GM18499 (cell line): ENCODE measurements around the gene B4GAT1.
"Not testable (repeated sequence)": the region's sequence is repeated elsewhere in the genome, so short reads cannot be mapped to it uniquely, and the experiment has no call there.

ENCODE experiments used
- ATAC-seq: cut with Tn5 transposase; IDR thresholded peaks from one replicate; pipeline ENCODE4 v1.9.1; 2021; ENCODE audit warnings: moderate number of reproducible peaks; ENCODE audit not compliant: insufficient read depth, unreplicated experiment

The B4GAT1 gene

DNA sequence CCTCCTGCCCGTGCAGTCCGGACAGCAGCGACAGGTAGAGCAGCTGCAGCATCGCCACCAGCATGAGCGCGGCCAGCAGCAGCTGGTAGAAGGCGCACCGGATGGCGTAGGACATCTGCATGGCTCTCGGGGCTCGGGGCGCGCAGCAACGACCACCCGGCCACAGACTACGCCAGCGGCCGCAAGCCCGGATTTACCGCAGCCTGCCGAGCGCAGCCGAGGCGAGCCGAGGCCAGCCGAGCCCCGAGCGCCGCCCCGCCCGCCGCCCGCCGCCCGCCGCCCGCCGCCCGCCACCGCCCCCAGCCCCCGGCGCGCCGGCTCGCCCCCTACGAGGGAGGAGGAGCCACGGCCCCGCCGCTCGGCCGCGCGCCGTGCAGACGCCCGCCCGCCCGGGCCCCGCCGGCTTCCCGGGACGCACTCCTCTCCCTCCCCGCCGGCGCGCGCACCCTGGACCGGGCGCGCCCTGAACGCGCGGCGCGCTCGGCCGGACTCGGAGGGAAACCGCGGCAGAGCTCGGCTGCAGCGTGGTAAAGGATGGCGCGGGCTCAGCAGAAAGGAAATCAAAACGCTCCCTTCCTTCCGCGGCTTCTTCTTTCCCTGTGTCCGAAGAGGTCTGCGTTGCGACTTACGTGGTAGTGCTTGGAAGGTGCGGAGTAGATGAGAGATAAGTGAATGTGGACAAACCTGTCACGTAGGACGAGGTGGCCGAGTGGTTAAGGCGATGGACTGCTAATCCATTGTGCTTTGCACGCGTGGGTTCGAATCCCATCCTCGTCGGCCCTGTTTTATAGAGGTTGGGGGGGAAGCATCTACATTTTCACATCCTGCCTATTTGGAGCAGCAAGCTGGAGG, at the start of gene B4GAT1:
TSS of gene B4GAT1 (minus strand) at position 205 of the 852 bp plus-strand sequence. CDS start at position 121, 84 bp downstream.
- ATAC-seq = no peak

DNA sequence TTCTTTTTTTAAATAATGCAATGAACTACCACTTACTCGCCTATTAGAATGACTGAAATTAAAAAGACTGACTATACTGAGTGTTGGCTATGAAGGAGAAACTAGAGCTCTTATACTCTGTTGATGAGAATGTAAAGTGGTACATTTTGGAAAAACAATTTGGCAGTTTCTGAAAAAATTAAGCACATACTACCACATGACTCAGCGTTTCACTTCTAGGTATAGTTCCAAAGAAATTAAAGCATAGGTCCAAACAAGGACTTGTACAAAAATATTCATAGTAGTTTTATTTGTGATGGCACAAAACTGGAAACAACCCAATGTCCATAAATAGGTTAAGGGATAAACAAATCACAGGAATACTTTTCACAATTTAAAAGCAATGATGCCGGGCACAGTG, 46.5 kb upstream of the B4GAT1 start:
- no peak for ATAC-seq

DNA sequence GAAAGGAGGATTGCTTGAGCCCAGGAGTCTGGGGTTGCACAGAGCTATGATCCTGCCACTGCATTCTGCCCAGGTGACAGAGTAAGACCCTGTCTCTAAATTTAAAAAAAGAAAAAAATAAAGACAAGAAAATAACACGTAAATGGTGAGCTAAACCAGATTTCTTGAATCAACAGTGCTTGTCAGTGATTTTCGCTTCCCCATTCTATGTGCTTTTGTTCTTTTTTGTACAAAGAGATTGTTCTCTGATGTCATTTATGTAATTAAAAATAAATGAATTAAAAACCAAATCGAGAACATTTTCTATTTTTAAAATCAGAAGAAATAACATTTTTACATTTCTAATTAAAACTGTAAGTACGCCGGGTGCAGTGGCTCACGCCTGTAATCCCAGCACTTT, 43.9 kb upstream of the B4GAT1 start:
- no peak for ATAC-seq

DNA sequence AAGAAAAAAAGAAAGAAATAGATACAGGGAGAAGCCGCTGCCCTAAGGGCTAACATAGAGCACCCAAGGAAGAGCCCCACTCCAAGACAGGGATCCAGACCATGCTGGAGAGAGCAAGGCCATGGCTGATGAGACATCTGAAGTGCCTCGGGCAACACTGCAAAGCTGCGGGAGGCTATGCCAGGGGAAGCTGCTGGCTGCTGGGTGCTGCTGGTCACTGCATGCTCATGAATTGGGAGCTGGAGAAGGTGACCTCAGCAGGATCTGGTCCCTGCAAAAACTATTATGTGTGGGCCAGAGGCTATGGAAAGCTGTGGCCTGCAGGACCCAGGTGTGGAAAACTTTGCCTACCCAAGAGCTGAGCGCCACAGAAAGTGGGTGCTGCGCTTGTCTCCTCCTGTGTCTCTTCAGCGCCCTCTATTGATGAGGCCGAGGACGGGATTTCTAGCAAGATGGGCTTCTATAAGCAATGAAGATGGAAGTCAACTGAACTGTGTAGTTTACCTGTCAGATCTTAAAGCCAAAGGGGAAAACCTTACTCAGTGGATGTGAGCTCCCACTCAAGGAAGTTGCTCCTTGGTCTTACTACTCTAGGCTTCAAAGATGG, 41.5 kb upstream of the B4GAT1 start:
- no peak for ATAC-seq

DNA sequence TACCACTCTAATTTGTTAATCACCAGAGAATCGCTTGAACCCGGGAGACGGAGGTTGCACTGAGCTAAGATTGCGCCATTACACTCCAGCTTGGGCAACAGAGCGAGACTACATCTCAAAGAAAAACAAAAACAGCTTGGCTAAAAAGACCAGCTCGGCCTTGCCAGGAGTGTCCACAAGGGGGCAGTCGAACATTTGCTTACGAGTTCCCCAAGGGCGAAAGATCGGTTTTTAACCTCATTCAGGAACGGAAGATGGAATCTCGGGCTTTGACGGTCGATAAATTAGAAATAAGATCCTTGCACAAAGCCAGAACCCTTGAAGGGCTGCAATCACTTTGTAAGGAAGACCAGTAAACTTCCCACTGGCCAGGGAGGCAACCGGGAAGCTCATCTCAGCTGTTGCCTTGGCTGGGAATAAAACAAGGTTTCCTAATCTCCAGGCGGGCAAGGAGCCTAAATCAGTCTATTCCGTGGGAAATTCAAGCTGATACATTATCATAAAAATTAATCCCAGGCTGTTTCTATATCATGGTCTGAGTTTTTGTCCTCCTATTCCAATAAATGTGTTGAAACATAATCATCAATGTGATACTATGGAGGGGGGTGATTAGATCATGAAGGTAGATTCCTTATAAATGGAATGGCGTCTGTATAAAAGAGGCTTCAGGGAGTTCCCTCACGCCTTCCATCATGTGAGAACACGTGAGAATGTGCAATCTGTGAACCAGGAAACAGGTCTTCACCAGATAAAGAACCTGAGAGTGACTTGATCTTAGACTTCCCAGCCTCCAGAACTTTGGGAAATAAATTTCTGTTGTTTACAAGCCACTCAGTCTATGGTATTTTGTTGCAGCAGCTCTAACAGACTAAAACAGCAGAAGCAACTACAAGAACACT, 39.0 kb upstream of the B4GAT1 start:
- no peak for ATAC-seq

DNA sequence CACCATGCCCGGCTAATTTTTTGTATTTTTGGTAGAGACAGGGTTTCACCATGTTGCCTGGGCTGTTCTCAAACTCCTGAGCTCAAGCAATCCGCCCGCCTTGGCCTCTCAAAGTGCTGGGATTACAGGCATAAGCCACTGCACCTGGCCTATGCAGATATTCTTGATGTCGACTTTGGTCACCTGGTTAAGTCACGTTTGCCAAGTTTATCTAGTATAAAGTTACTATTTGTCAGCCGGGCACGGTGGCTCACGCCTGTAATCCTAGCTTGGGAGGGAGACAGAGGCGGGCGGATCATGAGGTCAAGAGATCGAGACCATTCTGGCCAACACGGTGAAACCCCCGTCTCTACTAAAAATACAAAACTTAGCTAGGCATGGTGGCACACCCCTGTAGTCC, 36.9 kb upstream of the B4GAT1 start:
- not testable (repeated sequence) for ATAC-seq

DNA sequence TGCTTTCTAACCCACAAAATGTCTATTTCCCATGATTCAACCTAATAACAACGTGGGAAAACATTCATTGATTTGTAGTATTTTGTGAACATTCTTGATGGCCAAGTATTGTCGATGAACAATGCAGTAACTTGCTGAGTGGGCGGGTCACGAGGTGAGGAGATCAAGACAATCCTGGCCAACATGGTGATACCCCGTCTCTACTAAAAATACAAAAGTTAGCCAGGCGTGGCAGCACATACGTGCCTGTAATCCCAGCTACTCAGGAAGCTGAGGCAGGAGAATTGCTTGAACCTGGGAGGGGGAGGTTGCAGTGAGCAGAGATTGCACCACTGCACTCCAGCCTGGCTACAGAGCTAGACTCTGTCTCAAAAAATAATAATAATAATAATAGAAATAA, 32.8 kb upstream of the B4GAT1 start:
- not testable (repeated sequence) for ATAC-seq

DNA sequence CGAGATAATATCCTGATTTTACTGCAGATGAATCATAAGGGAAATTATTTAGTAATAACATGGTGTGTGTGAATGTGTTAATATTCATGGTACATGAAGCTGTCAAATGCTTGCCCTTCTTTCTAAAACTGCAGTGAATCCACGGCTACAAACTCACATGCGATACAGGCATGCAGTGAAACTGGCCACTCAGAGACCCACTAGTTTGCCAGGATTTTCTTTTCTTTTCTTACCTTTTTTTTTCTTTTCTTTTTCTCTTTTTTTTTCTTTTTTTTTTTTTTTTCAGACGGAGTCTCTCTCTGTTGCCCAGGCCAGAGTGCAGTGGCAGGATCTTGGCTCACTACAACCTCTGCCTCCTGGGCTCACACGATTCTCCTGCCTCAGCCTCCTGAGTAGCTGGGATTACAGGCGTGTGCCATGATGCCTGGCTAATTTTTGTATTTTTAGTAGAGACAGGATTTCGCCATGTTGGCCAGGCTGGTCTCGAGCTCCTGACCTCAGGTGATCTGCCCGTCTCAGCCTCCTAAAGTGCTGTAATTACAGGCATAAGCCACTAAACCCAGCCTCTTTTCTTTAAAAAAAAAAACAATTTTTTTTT, 26.4 kb upstream of the B4GAT1 start:
- ATAC-seq = not testable (repeated sequence)

DNA sequence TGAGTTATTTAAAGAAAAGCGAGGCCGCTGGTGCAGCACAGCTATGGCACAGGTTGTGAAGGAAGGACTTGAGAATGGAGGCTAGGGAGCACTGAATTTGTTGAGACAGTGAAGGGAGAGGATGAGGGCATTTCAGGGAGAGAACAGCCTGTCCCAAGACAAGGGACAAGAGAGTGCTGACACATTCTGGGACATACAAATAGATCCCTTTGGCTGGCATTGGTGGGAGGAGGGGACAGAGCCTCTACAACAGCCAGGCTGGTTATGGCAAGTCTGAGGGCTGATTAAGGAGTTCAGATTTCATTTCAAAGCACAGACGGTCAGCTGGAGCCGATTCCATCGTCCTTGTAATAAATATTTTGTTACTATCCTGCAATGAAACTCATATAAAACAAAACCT, 25.8 kb upstream of the B4GAT1 start:
- no peak for ATAC-seq

DNA sequence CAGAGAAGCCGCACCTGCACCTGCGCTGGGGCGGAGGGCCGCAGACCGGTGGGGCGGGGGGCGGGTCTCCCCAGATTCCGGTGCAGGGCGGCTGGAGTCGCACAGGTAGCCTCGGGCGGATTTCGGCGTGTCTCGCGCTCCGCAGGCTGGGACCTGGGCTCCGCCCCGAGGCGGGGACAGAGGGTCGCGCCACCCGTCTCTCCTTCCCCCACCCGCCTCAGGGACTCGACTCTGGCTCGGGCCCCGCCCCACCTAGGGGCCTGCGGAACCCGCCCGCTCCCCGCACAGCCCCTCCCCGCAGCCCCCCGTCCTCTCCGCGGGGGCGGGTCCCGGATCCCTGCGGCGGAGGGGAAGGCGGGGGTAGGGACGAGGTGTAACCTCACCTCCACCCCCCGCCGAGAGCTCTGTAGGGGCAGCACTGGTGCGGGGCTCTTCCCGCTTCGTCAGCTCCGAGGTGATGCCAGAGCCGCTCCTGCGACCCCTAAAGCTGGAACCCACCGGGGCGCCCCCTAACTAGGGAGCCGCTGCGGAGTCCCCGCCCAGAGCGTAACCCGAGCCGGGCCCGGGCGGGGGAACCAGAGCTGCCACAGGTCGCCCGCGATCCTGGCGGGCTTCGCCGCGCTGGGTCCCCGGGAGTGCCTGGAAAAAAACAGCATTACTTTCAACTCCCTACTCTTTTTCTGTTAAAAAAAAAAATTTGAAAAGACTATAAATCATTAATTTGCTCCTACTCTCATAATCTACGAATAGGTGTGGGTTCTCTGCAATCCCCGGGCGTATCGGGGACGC, 24.4 kb upstream of the B4GAT1 start, which contains the start of gene SLC29A2:
TSS of gene SLC29A2 (minus strand) at position 134 of the 789 bp plus-strand sequence. CDS start 169 bp downstream, outside the sequence.
- no peak for ATAC-seq

DNA sequence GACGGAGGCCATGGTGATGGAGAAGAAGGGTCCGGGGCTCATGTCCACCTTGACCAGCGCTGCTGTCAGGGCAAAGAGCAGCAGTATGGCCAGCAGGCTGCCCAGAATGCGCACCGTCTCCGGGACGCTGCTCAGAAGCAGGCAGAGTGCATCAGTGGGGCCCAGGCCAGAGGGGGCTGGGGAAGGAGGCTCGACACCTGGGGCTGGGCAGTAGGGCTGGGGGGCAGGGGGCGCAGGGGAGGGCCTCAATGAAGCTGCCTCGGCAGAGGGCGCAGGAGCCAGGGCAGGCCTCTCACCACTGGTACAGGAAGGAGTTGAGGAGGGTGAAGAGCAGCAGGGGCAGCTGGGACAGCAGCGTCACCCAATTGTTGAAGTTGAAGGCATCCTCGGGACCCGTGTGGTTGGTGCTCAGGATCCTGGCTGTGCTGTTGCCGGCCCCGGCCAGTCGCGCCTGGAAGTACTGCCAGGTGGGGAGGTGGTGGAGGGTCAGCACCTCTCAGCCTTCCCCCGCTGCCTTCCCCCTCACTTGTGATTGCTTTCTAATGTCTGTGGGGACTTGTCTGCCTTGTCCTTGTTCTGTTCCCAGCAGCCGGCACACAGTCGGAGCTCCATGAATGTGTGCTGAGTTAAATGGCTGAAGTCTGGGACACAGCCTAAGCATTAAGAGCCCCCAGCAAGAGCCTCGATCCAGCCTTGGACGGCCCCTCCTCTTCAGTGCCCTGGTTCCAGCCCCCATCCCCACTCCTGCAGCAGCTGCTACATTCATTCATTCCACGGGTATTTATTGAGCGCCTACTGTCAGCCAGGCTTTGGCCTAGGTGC, 21.9 kb upstream of the B4GAT1 start:
- ATAC-seq = no peak

DNA sequence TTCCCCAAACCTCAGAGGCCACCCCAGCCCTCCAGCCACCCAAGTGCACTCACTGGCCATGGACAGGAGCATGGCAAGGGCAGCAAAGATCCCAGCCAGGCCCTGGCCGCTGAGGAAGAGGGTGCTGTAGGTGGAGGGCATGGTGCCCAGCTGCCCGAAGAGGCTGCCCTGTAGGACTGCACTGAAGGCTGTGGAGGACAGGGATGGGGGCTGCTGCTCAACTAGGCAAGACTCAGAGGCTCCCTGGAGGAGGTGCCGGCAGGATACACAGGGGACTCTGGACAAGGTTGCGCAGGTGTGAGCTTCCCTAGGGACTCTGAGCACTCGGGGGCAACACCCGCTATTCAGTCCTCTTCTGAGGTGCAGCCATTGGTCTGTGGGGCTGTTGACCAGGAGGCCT, 21.1 kb upstream of the B4GAT1 start:
- ATAC-seq = no peak

DNA sequence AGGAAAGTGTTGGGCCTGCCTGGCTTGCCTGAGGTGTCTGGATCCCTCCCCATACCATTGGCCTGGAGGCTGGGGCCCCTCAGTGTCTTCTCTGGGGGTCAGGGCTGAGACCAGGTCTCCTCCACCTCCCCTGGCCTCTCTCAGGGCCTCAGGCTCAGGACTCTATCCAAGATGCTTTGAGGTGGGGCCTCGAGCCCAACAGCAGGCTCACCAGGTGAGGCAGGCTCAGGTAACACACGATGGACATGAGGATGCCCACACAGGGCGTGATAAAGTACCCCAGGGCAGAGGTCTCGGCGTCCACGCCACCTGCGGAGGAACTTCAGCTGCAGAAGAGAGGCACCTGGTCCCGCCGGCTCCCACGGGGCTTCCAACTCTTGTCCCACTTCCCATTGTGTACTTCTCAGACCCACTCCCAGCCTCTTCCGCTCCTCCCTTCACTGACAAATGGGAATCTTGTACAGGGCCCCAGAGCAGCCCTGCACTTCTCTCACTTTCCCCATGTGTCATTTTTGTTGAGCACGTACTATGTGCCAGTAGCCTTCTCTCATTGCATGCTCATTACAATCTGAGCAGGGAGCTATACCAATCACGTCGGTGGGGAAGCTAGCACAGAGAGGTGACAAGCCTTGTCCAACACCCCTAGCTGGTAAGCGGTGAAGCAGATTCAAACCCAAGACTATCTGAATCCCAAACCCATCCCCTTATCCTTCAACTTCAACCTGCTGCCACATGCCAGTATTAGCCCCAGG, 20.3 kb upstream of the B4GAT1 start:
- no peak for ATAC-seq

DNA sequence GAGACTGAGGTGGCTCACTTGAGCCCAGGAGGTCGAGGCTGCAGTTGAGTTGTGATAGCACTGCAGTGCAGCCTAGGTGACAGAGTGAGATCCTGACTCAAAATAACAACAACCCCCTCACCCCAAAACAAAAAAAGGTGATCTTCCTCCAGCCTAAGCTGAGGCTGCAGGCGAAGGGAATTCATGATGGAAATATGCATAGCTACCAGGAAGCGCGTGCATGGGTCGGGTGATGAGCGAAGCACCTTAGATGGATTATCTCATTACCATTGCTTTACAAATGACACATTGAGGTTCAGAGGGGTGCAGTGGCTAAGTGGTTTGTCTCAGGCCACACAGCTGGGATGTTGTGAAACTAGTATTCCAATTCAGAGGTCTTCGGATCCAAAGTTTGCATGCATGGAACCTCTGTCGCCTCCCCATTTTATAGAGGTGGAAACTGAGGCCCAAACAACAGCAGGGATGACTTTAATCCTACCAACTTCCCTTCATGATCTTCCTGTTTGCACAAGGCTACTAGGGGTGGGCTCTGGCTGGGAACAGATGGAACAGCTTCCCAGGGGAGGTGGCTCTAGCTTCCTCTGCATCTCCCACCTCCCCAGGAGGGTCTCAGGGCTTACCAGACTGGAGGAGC, 19.5 kb upstream of the B4GAT1 start:
- no peak for ATAC-seq

DNA sequence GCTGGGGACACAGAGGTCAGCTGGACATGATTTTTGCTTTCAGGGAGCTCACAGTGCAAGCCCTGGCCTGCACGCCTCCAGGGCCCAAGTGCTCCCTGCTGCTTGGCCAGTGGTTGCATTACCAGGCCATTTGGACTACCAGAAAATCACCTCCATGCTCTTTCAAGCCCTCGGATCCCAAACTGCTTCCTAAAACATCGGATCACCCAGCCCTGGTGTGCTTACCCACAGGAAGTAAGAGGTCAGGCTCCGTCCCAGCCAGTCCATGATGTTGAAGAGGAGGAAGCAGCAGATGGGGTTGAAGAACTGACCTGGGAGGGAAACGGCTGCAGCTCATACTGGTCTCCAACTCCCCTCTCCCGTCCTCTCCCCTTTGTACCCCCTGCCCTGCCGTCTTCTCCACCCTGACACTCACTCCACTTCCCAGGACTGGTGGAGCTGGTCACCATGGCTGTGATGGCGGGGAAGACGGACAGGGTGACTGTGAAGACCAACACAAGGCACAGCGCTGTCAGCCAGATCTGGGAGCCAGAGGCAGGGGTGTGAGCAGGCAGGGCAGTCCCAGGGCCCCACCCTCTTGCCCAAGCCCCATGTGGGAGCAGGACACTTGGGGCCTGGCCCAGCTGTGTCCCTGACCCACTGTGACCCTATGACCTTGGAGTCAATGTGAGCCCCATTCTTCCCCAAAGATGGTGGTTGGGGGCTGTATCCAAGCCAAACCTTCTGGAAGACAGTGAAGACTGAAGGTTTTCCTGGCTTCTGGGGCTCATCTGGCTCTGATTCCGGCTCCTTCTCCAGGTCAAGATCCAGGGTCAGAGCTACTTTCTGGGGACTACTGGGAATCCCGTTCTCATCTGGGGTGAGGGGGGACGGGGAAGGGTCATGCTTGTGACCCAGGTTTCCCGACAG, 18.5 kb upstream of the B4GAT1 start:
- ATAC-seq = no peak

DNA sequence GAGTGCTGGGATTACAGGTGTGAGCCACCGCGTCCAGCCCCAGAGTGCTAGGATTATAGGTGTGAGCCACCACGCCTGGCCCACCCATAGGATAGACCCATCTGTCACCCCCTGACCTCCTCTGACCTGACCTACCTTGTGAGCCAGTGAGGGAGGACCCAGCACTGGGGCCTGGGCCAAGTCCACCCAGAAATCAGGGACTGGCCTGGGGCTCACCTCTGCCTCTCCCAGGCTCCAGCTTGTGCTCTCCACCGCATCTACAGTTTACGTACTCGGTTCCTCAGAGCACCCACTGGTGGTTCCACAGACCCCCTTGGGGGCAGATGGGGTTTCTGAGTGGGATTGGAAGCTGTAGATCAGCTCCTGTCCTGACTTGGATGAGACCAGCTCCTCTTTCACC, 17.7 kb upstream of the B4GAT1 start:
- no peak for ATAC-seq
